T47D (cell line): ENCODE data around the gene RANBP9.

Source experiments
- DNase-seq, 2 experiments: peaks; one replicate each; pipeline versions ENCODE4 v3.0.0 to v3.0.0-alpha.2; 2011 to 2012; ENCODE audit warnings: low read depth in 1 of 2, low spot score in 1 of 2
- JUND ChIP-seq: IDR thresholded peaks from 2 replicates; pipeline ENCODE4 v1.6.1; 2012; ENCODE audit warnings: low read depth
- in situ Hi-C: cut with HindIII; loops from 2 replicates; pipeline ENCODE4 v1.10.0; 2016; ENCODE audit warnings: low sequenced_read_pairs, low pct_unique_long_range_greater_than_20kb

The RANBP9 gene

DNA sequence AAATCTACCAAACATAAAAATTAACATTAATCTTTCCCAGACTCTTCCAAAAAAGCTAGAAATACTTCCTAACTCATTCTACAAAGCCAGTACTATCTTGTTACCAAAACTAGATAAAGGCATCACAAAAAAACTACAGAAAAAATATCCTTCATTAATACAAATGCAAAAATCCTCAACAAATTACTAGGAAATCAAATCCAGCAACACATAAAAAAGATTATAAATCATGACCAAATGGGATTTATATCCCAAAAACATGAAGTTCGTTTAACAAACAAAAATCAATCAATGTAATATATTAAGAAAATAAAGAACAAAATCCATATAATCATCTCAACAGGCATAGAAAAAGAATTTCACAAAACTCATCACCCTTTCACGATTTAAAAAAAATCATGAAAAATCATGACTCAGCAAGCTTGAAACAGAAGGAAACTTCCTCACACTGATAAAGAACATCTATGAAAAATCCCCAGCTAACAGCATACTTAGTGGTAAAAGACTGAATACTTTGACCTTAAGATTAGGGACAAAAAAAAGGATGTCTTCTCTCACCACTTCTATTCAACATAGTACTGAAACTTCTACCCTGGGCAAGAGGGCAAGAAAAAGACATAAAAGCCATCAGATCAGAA is 43.2 kb downstream of the RANBP9 start:
- no peak for TF ChIP-seq JUND
- no peak for DNase-seq
- in situ Hi-C loops: no loop called here

DNA sequence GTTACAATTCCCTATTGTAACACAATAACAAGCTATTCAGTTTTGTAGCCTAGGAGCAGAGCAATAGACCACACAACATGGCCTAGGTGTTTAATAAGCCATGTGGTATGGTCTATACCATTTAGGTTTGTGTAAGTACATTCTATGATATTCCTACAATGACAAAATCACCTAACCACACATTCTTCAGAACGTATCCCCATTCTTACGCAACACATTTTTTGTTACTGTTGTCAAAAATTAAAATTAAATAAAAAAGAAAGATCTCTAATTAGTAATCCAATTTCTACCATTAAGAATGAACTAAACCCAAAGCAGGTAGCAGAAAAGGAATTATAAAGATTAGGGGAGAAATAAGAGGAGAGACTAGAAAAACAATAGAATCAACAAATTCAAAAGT is 44.0 kb downstream of the RANBP9 start:
- in situ Hi-C loops: no loop called here
- TF ChIP-seq JUND: no peak
- DNase-seq: no peak

DNA sequence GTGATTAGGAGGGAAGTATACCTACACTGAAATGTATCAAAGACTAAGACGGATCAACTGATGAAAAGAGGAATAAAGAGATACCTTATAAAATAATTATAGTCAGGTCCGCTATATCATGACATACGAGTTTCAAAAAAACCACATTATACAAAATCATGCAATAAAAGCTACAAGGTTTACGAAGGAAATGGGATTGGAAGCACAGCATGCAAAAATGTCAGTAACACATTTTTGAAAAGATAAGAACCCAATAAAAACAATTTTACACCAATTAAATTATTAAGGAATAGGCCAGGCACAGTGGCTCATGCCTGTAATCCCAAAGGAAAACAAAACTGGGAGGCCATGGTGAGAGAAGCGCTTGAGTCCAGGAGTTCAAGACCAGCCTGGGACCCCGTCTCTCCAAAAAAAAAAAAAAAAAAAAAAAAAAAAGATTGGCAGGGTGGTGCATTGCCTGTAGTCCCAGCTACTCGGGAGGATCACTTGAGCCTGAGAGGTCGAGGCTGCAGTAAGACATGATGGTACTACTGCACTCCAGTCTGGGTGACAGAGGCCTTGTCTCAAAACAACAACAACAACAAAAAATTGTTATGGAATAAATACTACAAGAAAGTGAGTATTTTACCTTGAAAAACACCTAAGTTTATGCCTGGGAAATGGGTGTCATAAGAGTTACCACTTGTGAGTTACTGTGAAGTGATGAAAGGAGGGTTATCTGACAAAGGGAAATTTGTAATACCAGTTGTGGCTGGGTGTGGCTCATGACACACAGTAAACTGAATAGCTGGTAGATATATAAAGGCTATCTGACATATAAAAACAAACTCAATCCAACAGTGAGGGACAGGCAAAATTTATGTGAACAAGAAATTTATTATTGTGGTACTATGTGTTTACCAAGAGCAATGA is 45.2 kb downstream of the RANBP9 start:
- no peak for DNase-seq
- no peak for TF ChIP-seq JUND

DNA sequence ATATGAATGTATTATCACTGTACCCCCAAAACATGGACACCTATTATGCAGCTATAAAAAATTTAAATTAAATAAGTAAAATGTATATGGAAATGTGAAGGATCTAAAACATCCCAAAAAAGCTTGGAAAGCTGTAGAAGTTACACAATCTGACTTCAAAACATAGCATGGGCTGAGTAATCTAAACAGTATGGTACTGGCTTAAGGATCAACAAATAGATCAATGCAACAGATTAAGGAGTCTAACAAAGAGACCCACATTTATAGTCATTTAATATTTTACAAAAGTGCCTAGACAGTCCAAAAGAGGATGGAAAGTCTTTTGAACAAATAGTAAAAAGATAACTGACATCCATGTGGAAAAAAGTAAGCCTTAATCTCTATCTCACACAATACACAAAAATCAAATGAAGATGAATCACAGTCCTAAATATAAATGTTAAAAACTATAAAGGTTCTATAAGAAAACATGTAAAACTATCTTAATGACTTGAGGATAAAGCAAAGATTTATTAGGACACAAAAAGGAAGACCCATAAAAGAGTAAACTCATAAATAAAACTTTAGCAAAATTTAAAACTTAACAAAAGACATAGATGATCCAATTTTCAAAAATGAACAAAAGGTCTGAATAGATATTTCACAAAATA is 46.8 kb downstream of the RANBP9 start:
- DNase-seq: no peak

More for the DNA sequence above, 45.2 kb downstream of the RANBP9 start:
- in situ Hi-C loops: no loop called here

DNA sequence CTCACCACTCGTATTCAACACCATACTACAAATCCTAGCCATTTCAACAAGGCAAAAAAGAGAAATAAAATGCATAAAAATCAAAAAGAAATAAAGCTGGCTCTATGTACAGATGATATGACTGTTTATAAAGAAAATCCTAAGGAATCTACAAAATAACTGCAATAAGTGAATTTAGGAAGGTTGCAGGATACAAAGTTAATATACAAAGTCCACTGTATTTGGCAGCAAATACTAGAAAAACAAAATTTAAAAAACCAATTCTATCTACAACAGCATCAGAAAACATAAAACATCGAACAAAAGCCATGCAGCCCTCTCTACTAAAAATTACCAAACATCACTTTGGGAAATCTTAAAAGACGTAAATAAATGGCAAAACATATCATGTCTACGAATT is 47.6 kb downstream of the RANBP9 start:
- TF ChIP-seq JUND: no peak
- in situ Hi-C loops: no loop called here
- no peak for DNase-seq

More for the DNA sequence above, 46.8 kb downstream of the RANBP9 start:
- no peak for TF ChIP-seq JUND
- in situ Hi-C loops: no loop called here

DNA sequence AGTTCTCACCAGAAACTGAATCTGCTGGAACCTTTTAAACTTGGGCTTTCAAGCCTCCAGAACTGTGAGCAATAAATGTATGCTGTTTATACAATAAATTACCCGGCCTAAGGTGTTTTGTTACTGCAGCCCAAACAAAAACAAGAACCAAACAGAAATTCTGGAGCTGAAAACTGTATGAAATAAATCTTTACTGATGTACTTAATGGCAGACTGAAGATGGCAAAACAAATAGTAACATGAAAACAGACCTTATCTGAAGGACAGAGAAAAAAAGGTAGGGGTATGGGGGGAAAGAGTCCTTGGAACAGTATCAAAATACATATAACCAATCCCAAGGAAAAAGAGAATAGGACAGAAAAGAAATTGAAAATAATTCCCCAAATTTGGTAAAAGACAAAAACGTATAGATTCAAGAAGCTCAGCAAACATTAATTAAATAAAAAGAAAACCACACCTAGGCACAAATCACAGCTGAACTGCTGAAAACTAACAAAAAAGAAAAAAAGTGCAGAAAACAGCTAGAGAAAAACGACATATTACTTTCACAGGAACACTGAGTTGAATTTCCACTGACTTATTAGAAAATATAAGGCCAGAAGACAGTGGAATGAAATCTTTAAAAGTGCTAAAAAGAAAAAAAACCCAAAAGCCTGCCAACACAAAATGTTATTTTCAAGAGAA is 48.8 kb downstream of the RANBP9 start:
- no peak for TF ChIP-seq JUND
- DNase-seq: no peak
- in situ Hi-C loops: no loop called here

DNA sequence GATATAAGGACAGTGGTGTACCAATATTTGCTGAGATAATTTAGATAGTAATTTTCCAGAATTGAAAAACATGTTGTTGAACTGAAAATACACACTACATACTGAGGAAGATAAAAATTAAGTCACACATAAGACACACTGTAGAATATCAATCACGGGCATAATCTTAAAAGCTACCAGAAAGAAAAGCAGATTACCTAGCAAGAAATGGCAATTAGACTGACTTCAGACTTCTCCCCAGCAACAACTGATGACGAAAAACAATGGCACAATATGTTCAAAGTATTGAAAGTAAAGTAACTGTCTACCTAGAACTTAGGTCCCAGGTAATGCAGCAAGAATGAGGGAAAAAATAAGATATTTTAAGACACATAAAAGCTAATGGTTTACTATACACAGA is 50.0 kb downstream of the RANBP9 start:
- in situ Hi-C loops: no loop called here
- TF ChIP-seq JUND: no peak
- no peak for DNase-seq

DNA sequence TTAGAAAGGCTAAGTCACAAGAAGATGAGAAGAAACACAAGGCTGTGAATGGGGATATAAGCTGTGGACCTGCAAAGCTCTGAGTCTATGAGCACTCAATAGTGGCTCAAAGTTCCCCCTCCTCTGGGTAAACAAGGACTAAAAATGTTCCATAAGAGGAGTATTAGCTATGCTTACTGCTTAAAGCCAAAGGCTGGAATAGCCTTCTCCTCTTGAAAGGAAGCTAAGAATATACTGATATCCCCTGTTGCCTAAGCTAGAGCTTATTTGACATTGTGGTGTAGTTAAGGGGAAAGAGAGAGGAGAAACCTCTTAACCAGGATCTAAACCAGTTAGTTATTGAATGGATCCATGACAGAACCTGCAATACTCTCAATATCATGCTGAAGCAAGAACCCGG is 50.7 kb downstream of the RANBP9 start:
- no peak for TF ChIP-seq JUND
- DNase-seq: no peak
- in situ Hi-C loops: no loop called here

DNA sequence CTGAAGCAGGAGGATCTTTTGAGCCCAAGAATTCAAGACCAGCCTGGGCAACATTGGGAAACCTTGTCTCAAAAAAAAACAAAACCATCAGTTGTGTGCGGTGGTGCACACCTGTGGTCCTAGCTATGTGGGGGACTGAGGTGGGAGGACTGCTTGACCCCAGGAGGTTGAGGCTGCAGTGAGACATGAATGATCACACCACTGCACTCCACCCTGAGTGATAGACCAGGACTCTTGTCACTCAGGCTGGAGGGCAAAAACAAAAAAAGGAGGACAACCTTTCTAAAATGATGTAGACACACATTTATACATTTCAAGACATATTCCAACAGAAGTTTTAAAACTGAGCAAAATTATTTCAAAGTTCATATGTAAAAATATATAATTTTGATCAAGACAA is 51.4 kb downstream of the RANBP9 start:
- in situ Hi-C loops: no loop called here
- no peak for TF ChIP-seq JUND
- DNase-seq: no peak

DNA sequence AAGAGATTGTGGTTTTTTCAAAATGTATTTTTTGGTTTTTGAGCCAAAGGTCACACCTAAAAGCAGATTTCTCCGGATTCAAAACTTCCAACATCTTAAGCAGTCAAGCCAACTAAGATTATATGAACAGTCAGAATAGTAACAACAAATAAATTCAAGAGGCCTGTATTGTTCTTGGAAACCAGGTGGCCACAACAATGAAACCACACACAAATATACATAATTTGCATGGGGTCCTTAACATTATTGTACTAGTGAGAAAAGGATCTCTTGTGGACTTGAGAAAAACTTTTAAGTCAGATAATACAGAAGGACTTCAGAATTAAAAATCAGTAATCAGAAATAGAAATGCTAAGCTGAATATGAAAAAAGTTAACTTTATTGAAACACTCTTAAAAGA is 55.9 kb downstream of the RANBP9 start:
- in situ Hi-C loops: no loop called here
- no peak for DNase-seq
- no peak for TF ChIP-seq JUND

DNA sequence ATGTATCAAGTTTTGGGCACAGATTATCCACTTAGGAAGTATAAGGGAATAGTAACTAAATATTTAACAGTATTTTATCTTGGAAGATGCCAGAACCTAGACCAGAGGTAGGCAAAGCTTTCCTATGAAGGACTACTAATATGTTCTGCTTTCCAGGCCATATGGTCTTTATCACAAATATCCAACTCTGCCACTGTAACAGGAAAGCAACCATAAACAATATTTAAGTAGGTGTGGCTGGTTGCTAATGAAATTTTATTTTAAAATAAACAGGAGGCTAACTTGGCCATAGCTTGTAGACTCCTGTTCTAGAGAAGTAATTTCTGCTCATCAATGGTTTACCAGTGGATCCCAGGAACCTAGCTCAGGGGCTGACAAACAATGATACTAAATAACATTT is 57.1 kb downstream of the RANBP9 start:
- no peak for DNase-seq
- no peak for TF ChIP-seq JUND
- in situ Hi-C loops: no loop called here

DNA sequence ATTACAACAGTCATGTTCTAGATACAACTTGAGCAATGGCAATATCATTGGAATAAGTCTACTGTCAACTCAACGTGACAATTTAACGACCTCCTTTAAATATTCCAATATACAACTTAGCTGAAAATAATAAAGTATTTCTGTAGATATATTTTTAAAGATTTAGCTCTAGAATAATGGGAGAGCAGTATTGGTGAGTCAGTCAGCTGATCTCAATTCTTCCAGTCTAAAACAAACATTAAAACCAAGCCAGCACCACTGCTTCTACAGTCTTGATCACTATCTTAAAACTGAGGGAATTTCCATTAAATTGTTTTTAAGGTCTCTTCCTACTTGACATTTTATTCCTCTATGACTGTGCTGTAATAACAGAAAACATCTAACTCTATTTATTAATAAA is 58.3 kb downstream of the RANBP9 start:
- no peak for TF ChIP-seq JUND
- in situ Hi-C loops: no loop called here
- peak; percentile 8 to 19 for DNase-seq
